Psoas muscle (tissue), 8 donors: Measurements from ENCODE around the gene GPATCH1. TPM values are rescaled to one million over a fixed set of nuclear protein-coding genes. Genes with fewer than 3 reads are reported as not detected.
A peak's percentile ranks its signal among the peaks of the same experiment; 100 is the strongest.

Experiments used
- ATAC-seq, 4 donors: fragments of 200-7000 bp; cut with Tn5 transposase; one replicate each; pipeline ENCODE4 v1.9.1; 2020; ENCODE audit warnings: moderate library complexity in 3 of 4, mild to moderate bottlenecking in 2 of 4
- DNase-seq, 2 donors: peaks; one replicate each; pipeline ENCODE4 v3.0.0-alpha.2; 2020
- H3K27ac ChIP-seq: fragments of 200-600 bp; one replicate; pipeline ENCODE4 v1.8.0; 2022
- H3K27me3 ChIP-seq, 3 donors: fragments of 200-600 bp in 1 of 3; one replicate each; pipeline versions ENCODE4 v1.6.1 to v1.8.0; 2013 to 2022; ENCODE audit warnings: low read length in 2 of 3, mild to moderate bottlenecking in 2 of 3, moderate library complexity in 1 of 3; ENCODE audit not compliant: insufficient read depth in 3 of 3
- H3K36me3 ChIP-seq, 2 donors: fragments of 200-600 bp in 1 of 2; one replicate each; pipeline versions ENCODE4 v1.6.1 to v1.8.0; 2013 to 2022; ENCODE audit warnings: low read depth in 1 of 2, mild to moderate bottlenecking in 1 of 2, moderate library complexity in 1 of 2; ENCODE audit not compliant: insufficient read depth in 1 of 2
- H3K4me1 ChIP-seq: fragments of 200-600 bp; one replicate; pipeline ENCODE4 v1.8.0; 2022
- H3K4me3 ChIP-seq: fragments of 200-600 bp; one replicate; pipeline ENCODE4 v1.8.0; 2022; ENCODE audit warnings: mild to moderate bottlenecking
- H3K9me3 ChIP-seq: fragments of 200-600 bp; one replicate; pipeline ENCODE4 v1.8.0; 2022
- CTCF ChIP-seq: fragments of 200-600 bp; IDR thresholded peaks from one replicate; pipeline ENCODE4 v1.8.0; 2022; ENCODE audit warnings: antibody characterized with exemption
- WGBS, 3 donors: extraction: QIAGEN DNeasy Blood & Tissue Kit; methylation state at CpG; one replicate each; pipeline versions ENCODE4 v1.1.6 to v1.1.7; 2013; 5-methylcytosine and 5-hydroxymethylcytosine counted together
- intact Hi-C, 2 donors: fragments of 100-400 bp; cut with DNase I; formaldehyde crosslinking; loops; one replicate each; pipeline versions ENCODE4 v1.11.0 to v1.14.2; 2022
- polyA plus RNA-seq, 3 donors: library from polyadenylated mRNA; stranded (reverse); fragments of 200-250 nt; gene quantifications; one replicate each; pipeline ENCODE4 v1.2.3, GENCODE V29; 2013
- total RNA-seq, 4 donors: library from RNA; stranded (reverse); fragmentation: NEBNext Ultra II Directional in 2 of 4; extraction: Animal tissue kit (Norgen Biotek cat#: 25700) in 2 of 4; gene quantifications; one replicate each; pipeline versions ENCODE4 v1.2.1 to v1.2.4, GENCODE V29; 2021 to 2023
- donor health status: healthy with polysubstance abuse.
- donor health status: DM: no; HTN: no; CAD: no; lungs with moderate emphysema.
- donor health status: Bipolar disorder and iron deficiency.
- donor health status: healthy.
- donor health status: DM: yes; HTN: yes; CAD: no.
- donor health status: DM: no; HTN: no; CAD: no.
- donor health status: DM: no; HTN: no; CAD: no.
- donor health status: DM: yes; HTN: yes; CAD: no.

The GPATCH1 gene
- total and polyA plus RNA-seq, 7 donors = 3.1 to 7.5 (median 4.2) TPM

GRCh38 chr19:33167438-33167837 is 86.5 kb downstream of the GPATCH1 start:
- intact Hi-C loops = no loop called here
- H3K4me3 ChIP-seq = no peak overlapping the region
- no peaks in the 10 kb centered on the region for H3K36me3 ChIP-seq
- no peaks in the 10 kb centered on the region for H3K27me3 ChIP-seq
- no peak for TF ChIP-seq CTCF
- H3K4me1 ChIP-seq = no peaks in the 10 kb centered on the region
- ATAC-seq = no peak
- no peak overlapping the region for H3K27ac ChIP-seq
- DNase-seq = no peak
- peaks cover 5% of the 10 kb centered on the region for H3K9me3 ChIP-seq
- WGBS, 3 donors = 93 to 98% (median 94%) methylated on average over 1 of the region's 1 CpG

GRCh38 chr19:33168528-33168927 is 87.5 kb downstream of the GPATCH1 start:
- DNase-seq = no peak
- no peak for TF ChIP-seq CTCF
- Histone ChIP-seq H3K36me3 (no peaks in the 10 kb centered on the region), H3K4me3 (no peak overlapping the region), H3K4me1 (no peaks in the 10 kb centered on the region), H3K9me3 (peaks cover 5% of the 10 kb centered on the region), H3K27ac (no peak overlapping the region), H3K27me3 (no peaks in the 10 kb centered on the region)
- 81 to 95% (median 95%) methylated on average over 1 of the region's 1 CpG for WGBS, 3 donors
- ATAC-seq = no peak
- intact Hi-C loops = no loop called here

- no peaks in the 10 kb centered on the region for H3K27me3 ChIP-seq
- H3K36me3 ChIP-seq = no peaks in the 10 kb centered on the region
- ATAC-seq = no peak
- no peak overlapping the region for H3K4me3 ChIP-seq
- intact Hi-C loops = no loop called here
- DNase-seq = no peak
- peaks cover 12% of the 10 kb centered on the region for H3K4me1 ChIP-seq
- TF ChIP-seq CTCF = no peak
- 79 to 100% (median 95%) methylated on average over 1 of the region's 1 CpG for WGBS, 3 donors
- H3K27ac ChIP-seq = no peak overlapping the region
- H3K9me3 ChIP-seq = peaks cover 5% of the 10 kb centered on the region
Measured at GRCh38 chr19:33171222-33171795, 90.3 kb downstream of the GPATCH1 start.

GRCh38 chr19:33171916-33172359 is 91.0 kb downstream of the GPATCH1 start:
- ATAC-seq = no peak
- no peaks in the 10 kb centered on the region for H3K27me3 ChIP-seq
- no peaks in the 10 kb centered on the region for H3K36me3 ChIP-seq
- peaks cover 4% of the 10 kb centered on the region for H3K9me3 ChIP-seq
- H3K4me1 ChIP-seq = peaks cover 12% of the 10 kb centered on the region
- DNase-seq = no peak
- WGBS, 3 donors = 87 to 94% (median 88%) methylated on average over 6 of the region's 6 CpGs
- intact Hi-C loops = no loop called here
- H3K4me3 ChIP-seq = no peak overlapping the region
- no peak for TF ChIP-seq CTCF
- no peak overlapping the region for H3K27ac ChIP-seq

- intact Hi-C loops = no loop called here
- no peak for TF ChIP-seq CTCF
- Histone ChIP-seq H3K36me3 (no peaks in the 10 kb centered on the region), H3K27ac (no peak overlapping the region), H3K4me3 (no peak overlapping the region), H3K4me1 (peaks cover 15% of the 10 kb centered on the region), H3K9me3 (no peaks in the 10 kb centered on the region), H3K27me3 (no peaks in the 10 kb centered on the region)
- DNase-seq = peak in 1 of 2 donors; percentile 32
- ATAC-seq = no peak
- 81 to 91% (median 83%) methylated on average over 5 of the region's 5 CpGs for WGBS, 3 donors
Measured at GRCh38 chr19:33174186-33174585, 93.2 kb downstream of the GPATCH1 start.
